ENCODE data around the gene NADSYN1.

- TF ChIP-seq EZH2phosphoT487 (IDR thresholded peaks at IDR 0.05; ENCODE audit: low read length) (no peak), CTCF (IDR thresholded peaks at IDR 0.05; ENCODE audit: low read length) (no peak), EZH2 (optimal IDR thresholded peaks at IDR 0.05; ENCODE audit: low read depth, low read length) (no peak)
Observed at GRCh38 chr11:71491531-71491930, 38.5 kb downstream of the NADSYN1 start.
